LNCaP clone FGC (cell line): ENCODE data around the gene PKLR.

Experiments used
- DNase-seq: peaks from one replicate; pipeline ENCODE4 v3.0.0-alpha.2; 2011; ENCODE audit warnings: low read depth
- H3K4me3 ChIP-seq: 2 replicates; pipeline ENCODE4 v1.5.1; 2011; ENCODE audit warnings: mild to moderate bottlenecking, low read depth, low read length, control low read depth
- TF ChIP-seq, protein P1 (sequence below): IDR thresholded peaks from 2 replicates; pipeline ENCODE4 v1.5.1; 2012; ENCODE audit warnings: mild to moderate bottlenecking; ENCODE audit not compliant: control insufficient read depth, insufficient read depth; ENCODE audit errors: extremely low read depth

Gene PKLR

DNA sequence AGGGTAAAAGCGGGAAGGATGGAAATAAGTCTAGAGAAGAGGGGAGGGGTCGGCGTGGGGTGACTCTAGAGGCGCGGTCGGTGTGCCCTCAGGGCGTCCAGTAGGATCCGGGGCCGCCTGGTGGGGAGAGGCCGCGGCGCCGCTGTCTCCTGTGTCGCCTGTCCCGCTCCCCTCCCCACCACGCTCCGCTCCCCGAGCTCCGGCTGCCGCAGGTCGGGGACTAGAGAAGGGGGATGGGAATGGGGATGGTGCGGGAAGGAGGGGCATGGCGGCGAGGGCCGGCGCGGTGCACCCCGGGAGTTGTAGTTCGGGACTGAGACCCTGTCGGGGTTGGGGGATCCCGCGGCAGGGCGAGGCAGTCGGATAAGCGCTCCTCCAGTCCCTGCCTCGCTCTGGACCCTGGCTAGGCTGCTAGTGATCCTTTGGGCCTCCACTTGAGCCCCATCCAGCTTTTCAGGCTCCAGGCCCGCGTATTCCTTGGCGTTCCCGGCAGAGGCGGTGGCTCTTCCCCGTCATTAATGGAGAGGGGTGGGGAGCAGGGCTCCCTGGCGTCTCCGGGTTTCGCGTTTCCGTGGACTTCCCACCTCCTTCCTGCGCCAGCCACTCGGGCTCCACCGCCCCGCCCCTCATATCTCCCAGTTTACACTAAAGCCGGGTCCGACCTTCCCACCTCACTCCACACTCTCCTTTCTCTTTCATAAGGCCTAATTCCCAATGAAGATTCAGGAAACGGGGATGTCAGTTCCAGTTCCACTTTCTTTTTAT, 45.8 kb downstream of the PKLR start, which contains the start of gene ENTREP3:
Gene ENTREP3 (minus strand): TSS at position 241 of the 765 bp plus-strand sequence. CDS start 606 bp downstream, outside the sequence.
- H3K4me3 ChIP-seq = peak within 1 kb of the TSS; percentile 79
- no peak for DNase-seq
- TF ChIP-seq, protein P1, sequence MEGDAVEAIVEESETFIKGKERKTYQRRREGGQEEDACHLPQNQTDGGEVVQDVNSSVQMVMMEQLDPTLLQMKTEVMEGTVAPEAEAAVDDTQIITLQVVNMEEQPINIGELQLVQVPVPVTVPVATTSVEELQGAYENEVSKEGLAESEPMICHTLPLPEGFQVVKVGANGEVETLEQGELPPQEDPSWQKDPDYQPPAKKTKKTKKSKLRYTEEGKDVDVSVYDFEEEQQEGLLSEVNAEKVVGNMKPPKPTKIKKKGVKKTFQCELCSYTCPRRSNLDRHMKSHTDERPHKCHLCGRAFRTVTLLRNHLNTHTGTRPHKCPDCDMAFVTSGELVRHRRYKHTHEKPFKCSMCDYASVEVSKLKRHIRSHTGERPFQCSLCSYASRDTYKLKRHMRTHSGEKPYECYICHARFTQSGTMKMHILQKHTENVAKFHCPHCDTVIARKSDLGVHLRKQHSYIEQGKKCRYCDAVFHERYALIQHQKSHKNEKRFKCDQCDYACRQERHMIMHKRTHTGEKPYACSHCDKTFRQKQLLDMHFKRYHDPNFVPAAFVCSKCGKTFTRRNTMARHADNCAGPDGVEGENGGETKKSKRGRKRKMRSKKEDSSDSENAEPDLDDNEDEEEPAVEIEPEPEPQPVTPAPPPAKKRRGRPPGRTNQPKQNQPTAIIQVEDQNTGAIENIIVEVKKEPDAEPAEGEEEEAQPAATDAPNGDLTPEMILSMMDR = no peak

DNA sequence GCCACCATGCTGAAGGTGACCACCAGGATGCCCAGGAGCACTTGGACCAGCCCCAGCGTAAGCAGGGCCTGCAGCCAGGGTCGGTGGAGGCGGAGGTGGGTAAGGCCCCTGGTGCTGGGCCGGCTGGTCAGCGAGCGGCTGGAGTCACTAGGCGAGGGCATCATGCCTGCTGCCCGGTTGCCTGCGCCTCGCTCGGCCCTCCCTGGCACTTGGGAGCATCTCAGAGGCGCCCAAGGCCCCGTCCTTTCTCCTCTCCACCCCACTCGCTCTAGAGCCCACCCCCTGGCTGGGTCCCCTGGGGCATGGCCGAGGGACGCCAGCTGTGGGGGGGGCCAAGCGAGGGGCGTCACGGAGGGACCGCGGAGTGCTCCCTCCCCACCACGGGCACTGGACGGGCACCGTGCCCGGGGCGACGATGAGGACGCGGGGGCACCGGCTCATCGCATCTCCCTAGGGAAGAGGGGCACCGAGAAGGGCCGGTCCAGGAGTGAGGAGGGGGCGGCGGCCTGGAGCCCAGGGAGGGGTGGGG, 46.5 kb downstream of the PKLR start:
- DNase-seq = no peak
- H3K4me3 ChIP-seq = peak overlapping the region; percentile 79
- TF ChIP-seq, protein P1 = no peak

DNA sequence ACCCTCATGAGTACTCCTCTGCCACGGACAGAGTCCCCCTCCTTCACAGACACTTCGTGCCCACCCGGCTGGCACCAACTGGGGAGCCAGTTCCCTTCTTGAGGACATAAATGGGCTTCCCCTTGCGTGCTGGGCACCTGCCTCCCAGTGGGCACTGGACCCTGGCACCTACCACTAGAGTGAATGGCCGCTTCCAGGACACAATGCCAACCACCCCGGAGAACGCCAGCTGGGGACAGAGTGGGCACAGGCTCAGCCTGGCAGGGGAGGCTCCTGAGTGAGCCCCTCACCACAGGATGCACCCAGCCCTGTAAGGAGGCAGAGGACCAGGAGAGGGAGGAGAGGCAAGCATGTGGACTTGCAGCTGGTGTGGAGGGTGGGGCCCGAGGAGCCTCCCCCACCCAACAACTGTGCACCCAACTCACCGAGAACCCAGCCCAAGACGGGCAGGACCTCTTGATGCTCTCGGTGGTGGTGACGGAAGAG, 47.0 kb downstream of the PKLR start:
- peak overlapping the region; percentile 79 for H3K4me3 ChIP-seq
- TF ChIP-seq, protein P1 = no peak
- no peak for DNase-seq

DNA sequence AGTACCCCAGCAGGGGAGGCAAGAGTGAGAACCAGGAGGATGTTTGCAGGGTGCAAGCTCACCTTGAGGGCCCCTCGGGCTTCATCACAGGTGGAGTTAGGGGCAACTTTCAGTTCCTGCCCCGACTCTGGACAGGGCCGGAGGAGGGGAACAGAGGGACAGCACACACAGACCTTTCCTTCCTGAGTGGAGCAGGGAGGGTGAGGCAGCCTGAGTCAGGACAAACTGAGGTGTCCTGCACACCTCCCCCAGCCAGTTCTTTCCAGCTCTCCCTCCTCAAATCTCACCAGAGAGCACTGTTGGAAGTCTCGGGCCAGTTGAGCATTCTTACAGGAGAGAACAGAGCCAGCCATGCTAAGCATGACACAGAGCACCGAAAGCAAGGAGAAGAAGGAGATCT, 47.4 kb downstream of the PKLR start:
- DNase-seq = no peak
- H3K4me3 ChIP-seq = peak overlapping the region; percentile 79
- TF ChIP-seq, protein P1 = no peak

DNA sequence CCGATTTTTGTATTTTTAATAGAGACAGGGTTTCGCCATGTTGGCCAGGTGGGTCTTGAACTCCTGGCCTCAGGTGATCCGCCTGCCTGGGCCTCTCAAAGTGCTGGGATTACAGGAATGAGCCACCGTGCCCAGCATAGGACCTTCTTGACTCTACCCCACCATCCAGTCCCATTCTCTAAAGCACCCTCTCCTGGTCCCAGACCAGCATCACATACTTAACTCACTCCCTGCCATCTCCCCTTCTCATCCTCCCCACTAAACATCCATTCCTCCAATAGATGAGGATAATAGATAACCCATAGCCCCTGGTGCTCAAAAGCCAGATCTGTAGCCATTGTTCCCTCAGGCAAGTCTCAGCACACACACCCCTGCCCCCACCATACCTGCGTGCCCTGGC, 48.0 kb downstream of the PKLR start:
- DNase-seq = no peak
- TF ChIP-seq, protein P1 = no peak
- no peak overlapping the region for H3K4me3 ChIP-seq

DNA sequence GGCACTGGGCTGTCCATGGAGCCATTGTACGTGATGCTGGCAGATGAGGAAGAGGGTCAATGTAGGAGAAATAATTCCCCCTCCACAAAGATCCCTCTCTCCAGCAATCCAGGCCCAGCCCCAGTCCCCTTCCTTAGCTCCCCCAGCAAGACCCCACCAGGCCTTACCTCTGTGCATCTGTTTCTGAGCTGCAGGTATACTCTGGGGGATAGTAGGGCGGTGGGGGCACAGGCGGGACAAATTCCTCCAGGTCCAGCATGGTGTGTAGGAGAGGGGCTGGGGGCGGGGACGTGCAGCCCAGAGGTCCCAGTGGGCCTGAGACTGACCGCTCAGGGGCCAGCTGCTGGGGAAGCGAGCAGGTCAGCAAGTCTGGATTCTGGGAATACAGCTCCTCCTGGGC, 49.7 kb downstream of the PKLR start:
- DNase-seq = no peak
- TF ChIP-seq, protein P1 = no peak
- H3K4me3 ChIP-seq = no peak overlapping the region
